ENCODE data around the gene PRAMEF18.
"Not testable (repeated sequence)": the region's sequence is repeated elsewhere in the genome, so short reads cannot be mapped to it uniquely, and the experiment has no call there.

The PRAMEF18 gene

GRCh38 chr1:13225675-13226204 is at the start of gene PRAMEF18:
PRAMEF18 (minus strand) TSS chr1:13226154; CDS start chr1:13226106, 48 bp downstream.
- not testable (repeated sequence) for DNase-seq (ENCODE audit: low read depth); H3K4me3 ChIP-seq (ENCODE audit: low read depth, low read length)

DNA sequence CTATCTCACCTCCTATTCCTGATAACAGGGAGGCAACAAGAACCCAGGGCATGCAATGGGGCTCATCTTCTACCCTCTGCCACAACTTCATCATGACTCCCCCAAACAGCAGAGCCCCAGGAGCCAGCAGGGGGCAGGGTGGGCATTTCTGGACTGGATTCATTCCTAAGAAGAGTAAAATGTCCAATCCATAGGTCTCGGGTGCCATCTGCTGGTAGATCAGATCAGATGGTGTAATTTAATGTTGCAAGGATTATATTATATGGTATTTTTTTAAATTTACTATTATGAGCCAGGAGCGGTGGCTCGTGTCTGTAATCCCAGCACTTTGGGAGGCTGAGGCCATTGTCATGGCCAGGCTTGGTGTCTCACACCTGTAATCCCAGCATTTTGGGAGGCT is 39.2 kb upstream of the PRAMEF18 start:
- not testable (repeated sequence) for DNase-seq (ENCODE audit: low read depth)

DNA sequence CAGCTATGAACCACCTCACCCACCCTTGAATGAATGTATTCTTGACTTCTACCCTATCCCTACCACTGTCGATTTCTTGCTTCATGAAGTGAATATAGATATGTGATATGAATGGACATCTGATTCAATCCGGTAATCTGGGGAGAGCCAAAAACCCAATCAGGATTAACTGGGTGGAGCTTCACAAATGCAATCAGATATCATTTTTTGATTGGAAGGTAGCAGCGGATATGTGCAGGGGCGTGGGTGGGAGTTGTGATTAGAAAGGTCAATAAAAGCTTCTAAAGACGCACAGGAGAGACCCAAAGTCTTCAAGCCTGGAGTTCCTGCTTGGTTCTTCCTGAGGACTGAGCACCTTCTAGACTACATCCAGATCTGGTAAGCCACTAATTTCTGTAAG is 27.9 kb upstream of the PRAMEF18 start, which contains the start of gene PRAMEF5:
Gene PRAMEF5, plus strand, starts transcription at position 301 of the 400 bp plus-strand sequence. CDS start 5,071 bp downstream, outside the sequence.
- not testable (repeated sequence) for H3K4me3 ChIP-seq (ENCODE audit: low read depth, low read length); DNase-seq (ENCODE audit: low read depth)

More for the DNA sequence above, 39.2 kb upstream of the PRAMEF18 start:
- not testable (repeated sequence) for H3K4me3 ChIP-seq (ENCODE audit: low read depth, low read length)

GRCh38 chr1:13247122-13247521 is 21.2 kb upstream of the PRAMEF18 start:
- not testable (repeated sequence) for DNase-seq (ENCODE audit: low read depth); H3K4me3 ChIP-seq (ENCODE audit: low read depth, low read length)

DNA sequence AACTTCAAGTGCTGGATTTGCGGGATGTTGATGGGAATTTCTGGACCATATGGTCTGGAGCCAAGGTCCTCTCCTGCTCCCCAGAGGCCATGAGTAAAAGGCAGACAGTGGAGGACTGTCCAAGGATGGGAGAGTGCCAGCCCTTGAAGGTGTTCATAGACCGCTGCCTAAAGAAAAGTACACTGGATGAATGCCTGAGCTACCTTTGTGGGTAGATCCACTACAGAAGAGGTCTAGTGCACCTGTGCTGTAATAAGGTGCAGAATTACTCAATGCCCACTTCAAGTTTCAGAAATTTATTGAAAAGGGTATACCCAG is 20.6 kb upstream of the PRAMEF18 start:
- H3K4me3 ChIP-seq (ENCODE audit: low read depth, low read length); DNase-seq (ENCODE audit: low read depth): not testable (repeated sequence)

DNA sequence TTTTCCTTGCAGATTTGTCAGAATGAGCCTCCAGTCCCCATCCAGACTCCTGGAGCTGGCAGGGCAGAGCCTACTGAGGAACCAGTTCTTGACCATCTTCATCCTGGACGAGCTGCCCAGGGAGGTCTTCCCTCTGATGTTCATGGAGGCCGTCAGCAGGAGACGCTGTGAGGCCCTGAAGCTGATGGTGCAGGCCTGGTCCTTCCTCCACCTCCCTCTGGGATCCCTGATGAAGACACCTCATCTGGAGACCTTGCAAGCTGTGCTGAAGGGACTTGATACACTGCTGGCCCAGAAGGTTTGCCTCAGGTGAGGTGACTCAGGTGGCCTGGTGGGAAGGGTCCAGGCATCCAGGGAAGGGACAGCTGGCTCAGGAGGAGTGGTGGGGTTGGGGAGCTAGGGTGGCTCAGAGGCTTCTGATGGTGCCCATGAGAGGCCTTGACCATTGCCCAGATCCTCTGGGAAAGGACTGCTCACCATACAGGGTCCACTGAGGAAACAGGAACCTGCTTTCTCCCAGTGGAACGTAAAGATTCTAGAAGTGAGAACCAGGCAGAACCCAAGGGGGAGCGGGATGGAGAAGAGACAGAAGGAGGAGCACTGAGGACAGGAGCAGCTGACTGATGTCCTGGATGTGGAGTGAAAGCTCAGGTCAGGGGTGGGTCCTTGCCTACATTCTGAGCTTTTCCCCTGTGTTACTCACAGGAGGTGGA is 20.0 kb upstream of the PRAMEF18 start:
- DNase-seq (ENCODE audit: low read depth); H3K4me3 ChIP-seq (ENCODE audit: low read depth, low read length): not testable (repeated sequence)

DNA sequence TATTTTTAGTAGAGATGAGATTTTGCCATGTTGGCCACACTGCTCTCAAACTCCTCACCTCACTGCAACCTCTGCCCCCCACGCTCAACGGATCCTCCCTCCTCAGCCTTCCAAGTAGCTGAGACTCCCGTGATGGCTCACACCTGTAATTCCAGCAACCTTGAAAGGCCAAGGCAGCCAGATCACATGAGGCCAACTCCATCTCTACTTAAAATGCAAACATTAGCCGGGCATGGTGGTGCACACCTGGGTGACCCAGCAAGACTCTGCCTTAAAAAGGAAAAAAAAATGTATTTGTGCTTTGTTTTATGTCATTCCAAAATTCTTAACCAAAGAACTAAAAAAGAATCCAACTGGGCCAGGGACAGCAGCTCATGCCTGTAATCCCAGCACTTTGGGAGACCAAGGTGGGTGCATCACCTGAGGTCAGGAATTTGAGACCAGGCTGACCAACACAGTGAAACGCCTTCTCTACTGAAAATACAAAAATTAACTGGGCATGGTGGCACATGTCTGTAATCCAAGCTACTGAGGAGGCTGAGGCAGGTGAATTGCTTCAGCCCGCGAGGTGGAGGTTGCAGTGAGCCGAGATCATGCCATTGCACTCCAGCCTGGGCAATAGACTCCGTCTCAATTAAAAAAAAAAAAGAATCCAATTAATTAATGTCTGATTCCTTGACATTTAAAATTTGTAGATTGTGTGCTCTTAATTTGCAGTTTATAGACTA is 17.7 kb upstream of the PRAMEF18 start:
- DNase-seq (ENCODE audit: low read depth); H3K4me3 ChIP-seq (ENCODE audit: low read depth, low read length): not testable (repeated sequence)

GRCh38 chr1:13239633-13240032 is 13.7 kb upstream of the PRAMEF18 start:
- not testable (repeated sequence) for H3K4me3 ChIP-seq (ENCODE audit: low read depth, low read length); DNase-seq (ENCODE audit: low read depth)

- DNase-seq (ENCODE audit: low read depth); H3K4me3 ChIP-seq (ENCODE audit: low read depth, low read length): not testable (repeated sequence)
Observed at GRCh38 chr1:13237572-13237971, 11.6 kb upstream of the PRAMEF18 start.

DNA sequence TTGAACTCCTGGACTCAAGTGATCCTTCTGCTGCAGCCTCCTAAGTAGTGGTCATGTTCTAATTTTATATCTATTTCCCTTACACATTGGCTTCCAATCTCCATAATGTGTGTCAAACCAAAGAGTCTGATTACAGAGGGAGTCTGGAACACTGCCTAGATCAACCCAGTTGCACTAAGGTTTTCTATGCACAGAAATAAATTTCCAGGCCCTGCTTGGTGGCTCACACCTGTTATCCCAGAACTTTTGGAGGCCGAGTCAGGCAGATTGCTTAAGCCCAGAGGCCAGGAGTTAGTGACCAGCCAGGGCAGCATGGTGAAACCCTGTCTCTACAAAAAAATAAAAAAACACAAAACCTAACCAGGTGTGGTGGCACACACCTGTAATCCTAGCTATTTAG is 8.1 kb upstream of the PRAMEF18 start:
- not testable (repeated sequence) for DNase-seq (ENCODE audit: low read depth); H3K4me3 ChIP-seq (ENCODE audit: low read depth, low read length)

GRCh38 chr1:13232056-13232455 is 6.1 kb upstream of the PRAMEF18 start:
- not testable (repeated sequence) for DNase-seq (ENCODE audit: low read depth); H3K4me3 ChIP-seq (ENCODE audit: low read depth, low read length)

GRCh38 chr1:13231061-13231750 is 5.3 kb upstream of the PRAMEF18 start:
- not testable (repeated sequence) for DNase-seq (ENCODE audit: low read depth); H3K4me3 ChIP-seq (ENCODE audit: low read depth, low read length)

GRCh38 chr1:13230601-13231000 is 4.6 kb upstream of the PRAMEF18 start:
- DNase-seq (ENCODE audit: low read depth); H3K4me3 ChIP-seq (ENCODE audit: low read depth, low read length): not testable (repeated sequence)

DNA sequence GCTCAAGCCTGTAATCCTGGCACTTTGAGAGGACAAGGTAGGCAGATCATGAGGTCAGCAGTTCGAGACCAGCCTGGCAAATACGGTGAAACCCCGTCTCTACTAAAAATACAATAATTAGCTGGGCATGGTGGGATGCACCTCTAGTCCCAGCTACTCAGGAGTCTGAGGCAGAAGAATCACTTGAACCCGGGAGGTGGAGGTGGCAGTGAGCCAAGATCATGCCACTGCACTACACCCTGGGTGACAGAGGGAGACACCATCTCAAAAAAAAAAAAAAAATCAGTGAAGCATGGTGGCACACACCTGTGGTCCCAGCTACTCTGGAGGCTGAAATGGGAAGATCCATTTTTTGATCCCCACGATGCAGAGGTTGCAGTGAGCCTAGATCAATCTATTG is 4.1 kb upstream of the PRAMEF18 start:
- DNase-seq (ENCODE audit: low read depth); H3K4me3 ChIP-seq (ENCODE audit: low read depth, low read length): not testable (repeated sequence)
